HG03064 (cell line): ENCODE data around the gene CCN2.
A peak's percentile ranks its signal among the peaks of the same experiment; 100 is the strongest.
"Not testable (repeated sequence)": the region's sequence is repeated elsewhere in the genome, so short reads cannot be mapped to it uniquely, and the experiment has no call there.

Experiments used
- ATAC-seq: cut with Tn5 transposase; IDR thresholded peaks from one replicate; pipeline ENCODE4 v1.9.1; 2021; ENCODE audit warnings: low read depth; ENCODE audit not compliant: unreplicated experiment

Gene CCN2

DNA sequence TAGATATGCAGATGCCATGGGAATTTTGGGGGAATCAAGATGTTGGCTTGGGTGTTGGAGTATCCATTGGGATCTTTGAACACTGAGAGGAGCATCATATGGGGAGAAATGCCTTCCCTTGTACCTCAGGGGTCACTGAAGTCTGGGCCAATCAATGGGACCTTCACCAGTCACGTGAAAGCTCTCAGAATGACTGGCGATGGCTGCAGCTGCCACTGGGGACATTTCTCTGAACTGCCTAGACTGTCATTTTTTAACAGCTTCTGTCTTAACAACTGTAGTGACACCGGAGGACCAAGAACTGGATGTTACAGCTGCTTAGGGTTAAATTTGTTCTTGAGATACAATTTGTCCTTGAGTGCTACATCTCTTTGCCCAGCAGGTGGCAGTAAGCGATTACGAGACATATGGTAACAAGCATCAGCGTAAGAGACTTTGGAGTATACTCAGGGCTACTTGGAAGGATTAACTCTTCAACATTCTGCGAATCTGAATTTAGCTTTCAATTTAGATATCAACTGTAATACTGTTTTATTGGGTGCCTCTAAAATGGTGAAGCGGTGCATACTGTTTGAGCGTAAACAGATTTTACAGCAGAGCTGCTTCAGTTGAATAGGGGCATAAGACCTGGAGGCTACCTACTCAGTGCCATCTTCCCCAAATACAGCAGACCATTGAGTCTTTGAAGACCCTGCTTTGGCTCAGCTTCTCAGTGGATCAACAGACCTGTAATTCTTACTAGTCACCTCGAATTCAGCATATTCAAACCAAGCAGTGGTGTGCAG is 36.0 kb downstream of the CCN2 start:
- ATAC-seq = no peak

DNA sequence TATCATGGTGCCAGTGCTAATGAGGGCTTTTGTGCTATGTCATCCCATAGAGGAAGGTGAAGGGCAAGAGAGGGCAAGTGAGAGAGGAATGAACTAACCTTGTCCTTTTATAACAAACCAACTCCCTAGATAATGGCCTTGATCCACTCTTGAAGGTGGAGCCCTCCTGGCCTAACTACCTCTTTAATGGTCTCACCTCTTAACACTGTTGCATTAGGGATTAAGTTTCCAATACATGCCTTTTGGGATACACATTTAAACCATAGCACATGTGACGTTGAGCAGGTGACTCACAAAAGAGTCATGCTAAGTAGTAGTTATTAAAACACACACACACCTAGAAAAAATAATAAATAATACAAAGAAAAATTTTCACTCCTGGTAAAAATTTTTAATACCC is 36.9 kb downstream of the CCN2 start:
- no peak for ATAC-seq

DNA sequence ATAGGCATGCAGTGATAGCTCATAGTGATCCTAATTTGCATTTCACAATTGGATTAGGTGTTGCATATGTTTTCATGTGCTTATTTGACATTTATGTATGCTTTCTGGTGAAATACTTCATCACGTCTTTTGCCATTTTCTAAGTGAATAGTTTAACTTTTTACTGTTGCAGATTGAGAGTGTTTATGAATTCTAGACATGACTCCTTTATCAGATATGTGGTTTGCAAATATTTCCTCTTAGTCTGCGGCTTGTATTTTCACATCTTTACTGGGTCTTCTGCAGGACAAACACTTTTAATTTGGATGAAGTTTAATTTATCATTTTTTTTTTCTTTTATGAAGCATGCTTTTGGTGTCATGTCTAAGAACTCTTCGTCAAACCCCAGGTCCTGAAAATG is 39.2 kb downstream of the CCN2 start:
- no peak for ATAC-seq

DNA sequence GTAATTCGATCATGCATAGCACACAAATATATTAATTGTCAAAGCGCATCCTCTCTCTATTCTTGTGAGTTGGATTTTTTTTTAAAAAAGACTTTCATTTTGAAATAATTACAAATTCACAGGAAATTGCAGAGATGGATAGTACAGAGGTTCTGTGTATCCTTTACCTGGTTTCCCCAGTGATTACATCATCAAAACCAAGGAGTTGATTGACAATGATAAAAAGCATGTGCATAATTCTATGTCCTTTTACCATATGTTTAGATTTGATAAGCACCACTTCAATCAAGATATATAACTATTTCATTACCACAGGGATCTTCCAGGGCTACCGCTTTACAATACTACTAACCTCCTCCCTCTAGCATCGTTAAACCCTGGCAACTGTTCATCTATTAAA is 40.2 kb downstream of the CCN2 start:
- no peak for ATAC-seq

DNA sequence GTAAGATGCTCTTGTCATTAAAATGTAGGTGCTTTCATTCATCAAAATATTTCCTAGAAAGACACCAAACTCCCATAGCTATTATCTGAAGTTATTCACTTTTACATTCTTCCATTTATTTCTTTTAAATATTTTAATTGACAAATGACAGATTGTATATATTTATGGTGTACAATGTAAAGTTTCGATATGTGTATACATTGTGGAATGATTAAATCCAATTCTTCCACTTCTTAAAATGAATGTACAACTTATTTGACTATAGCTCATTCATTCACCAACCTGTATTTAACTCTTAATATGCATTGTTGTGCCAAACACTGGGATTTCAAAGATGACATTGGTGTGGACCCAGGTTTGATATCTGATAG is 41.0 kb downstream of the CCN2 start:
- ATAC-seq = peak; percentile 19

DNA sequence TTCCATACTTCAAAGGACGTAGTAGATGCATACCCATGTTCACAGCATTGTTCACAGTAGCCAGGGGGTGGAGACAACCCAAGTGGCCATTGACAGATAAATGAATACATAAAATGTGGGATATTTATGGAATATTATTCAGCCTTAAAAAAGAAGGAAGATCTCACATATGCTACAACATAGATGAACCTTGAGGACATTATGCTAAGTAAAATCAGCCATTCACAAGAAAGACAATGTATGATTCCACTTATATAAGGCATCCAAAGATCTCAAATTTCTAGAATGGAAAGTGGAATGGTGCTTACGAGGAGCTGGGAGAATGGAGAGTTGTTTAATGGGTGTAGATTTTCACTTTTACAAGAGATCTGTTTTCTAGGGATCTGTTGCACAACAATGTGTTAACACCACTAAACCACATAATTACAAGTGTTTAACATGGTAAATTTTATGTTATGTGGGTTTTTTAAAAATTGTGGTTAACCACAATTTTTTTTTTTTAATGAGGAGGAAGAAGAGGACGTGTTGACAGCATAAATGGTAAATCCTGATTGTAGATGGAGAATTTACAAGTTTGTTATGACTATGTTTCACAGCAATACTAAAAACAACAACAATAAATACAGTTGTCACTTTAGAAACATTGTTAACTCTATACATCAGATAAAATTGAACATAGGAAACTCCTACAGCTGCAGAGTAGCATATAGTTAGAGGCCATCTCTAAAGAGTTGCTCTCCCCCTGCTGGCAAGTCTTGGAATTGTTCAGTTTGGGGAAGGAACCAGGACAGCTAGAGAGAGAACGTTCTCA is 41.6 kb downstream of the CCN2 start:
- ATAC-seq = peak; percentile 96

DNA sequence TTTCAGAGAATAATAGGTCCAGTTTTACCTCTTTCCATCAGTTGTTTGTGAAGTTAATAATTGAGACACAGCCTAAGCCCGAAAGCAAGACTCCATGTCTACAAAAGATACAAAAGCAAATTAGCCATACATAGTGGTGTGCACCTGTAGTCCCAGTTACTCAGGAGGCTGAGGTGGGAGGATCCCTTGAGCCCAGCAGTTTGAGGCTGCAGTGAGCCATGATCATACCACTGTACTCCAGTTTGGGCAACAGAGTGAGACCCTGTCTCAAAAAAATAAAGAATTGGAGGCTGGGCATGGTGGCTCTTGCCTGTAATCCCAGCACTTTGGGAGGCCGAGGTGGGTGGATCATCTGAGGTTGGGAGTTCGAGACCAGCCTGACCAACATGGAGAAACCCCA is 42.4 kb downstream of the CCN2 start:
- not testable (repeated sequence) for ATAC-seq

DNA sequence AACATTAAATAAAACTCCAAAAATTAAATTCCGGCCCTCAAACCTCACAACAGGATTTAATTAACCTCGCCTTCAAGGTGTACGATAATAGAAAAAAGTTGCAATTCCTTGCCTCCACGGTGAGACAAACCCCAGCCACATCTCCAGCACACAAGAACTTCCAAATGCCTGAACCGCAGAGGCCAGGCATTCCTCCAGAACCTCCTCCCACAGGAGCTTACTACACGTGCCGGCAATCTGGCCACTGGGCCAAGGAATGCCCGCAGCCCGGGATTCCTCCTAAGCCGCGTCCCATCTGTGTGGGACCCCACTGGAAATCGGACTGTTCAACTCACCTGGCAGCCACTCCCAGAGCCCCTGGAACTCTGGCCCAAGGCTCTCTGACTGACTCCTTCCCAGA is 47.4 kb downstream of the CCN2 start:
- ATAC-seq = not testable (repeated sequence)

DNA sequence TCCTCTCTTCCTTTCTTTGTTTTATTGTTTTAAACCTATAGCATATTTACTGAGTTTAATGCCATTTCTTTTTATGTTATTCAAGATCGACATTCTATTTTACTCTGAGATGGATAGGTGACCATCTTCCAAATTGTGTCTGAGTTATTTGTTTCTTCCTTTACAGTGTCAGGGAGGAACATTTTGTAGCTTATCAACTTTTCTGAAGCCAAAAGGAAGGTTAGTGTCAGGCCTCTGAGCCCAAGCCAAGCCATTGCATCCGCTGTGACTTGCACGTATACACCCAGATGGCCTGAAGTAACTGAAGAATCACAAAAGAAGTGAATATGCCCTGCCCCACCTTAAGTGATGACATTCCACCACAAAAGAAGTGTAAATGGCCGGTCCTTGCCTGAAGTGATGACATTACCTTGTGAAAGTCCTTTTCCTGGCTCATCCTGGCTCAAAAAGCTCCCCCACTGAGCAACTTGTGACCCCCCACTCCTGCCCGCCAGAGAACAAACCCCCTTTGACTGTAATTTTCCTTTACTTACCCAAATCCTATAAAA is 49.8 kb downstream of the CCN2 start:
- not testable (repeated sequence) for ATAC-seq

DNA sequence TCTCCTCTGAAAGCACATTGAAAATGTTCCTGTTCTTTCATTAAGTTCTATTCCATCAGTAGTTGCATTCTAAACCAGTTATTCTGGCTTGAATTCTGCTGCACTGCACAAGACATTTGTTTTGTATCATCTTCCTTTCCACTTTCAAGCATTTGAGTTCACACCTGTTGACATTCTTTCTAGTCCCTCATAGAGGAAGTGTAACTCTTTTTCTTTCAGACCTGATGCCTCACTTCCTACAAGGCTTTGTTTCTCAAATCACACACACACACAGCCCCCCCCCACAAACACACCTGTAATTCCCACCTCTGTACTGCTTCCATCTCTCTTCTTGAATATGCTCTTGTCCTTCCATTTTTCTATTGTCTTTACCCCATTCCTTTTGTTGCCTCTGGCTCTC is 50.9 kb downstream of the CCN2 start:
- no peak for ATAC-seq

DNA sequence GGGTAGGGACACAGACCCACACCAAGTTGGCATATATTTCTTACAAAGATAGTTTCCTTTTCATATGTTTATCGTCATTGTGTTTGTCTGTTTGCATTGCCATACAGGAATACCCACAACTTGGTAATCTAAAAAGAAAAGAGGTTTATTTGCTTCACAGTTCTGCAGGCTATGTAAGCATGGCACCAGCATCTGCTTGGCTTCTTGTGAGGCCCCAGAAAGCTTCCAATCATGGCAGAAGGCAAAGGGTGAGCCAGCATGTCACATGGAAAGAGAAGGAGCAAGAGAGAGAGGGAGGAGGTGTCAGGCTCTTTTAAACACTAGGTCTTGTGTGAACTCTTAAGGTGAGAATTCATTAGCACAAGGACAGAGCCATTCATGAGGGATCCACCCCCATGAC is 52.5 kb downstream of the CCN2 start:
- no peak for ATAC-seq
